ENCODE data around the gene C13orf46. TPM values are rescaled to one million over a fixed set of nuclear protein-coding genes. Genes with fewer than 3 reads are reported as not detected.

Gene C13orf46
- total and polyA plus RNA-seq, 8 donors: 2.9 to 23.1 (median 10.6) TPM

DNA sequence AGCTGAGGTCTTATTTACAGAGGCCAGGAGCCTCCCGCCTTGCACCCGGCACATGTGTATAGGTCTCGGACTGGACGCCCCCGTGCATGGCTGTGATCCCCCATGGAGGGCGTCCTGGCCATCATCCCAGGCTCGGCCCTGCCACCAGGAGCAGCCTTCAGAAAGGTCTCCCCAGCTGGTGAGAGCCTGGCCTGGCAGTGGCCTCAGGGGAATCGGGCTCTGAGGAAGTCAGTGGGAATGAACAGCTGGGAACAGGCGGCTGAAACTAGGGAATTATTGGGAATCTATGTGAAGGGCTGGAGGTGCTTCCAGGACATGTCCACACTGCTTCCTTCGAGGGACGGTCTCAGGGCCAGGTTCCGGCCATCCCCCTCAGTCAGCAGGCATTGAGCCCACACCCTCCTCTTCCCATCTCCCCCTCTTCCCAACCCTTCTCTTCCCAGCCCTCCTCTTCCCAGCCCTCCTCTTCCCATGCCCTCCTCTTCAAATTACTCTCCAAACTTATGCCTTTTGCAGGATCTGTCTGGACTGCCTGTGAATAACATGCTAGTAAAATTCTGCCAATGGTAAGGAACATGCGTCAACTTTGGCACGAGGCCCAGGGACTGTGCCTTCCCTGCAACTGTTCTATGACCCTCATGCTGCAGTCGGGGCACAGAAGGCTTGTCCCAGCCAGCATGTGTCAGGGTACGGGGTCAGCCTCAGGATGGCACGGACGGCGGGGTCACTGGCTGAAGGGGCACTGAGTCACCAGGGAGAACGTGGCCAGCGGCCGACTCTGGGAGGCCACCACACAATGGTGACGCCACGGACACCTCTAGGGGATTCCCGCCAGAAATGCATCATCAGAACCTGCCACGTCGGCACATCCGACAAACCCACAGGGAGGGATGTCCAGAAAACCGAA, 24.2 kb upstream of the C13orf46 start:
- no peaks in the 10 kb centered on the region for H3K27me3 ChIP-seq
- no peaks in the 10 kb centered on the region for H3K9me3 ChIP-seq
- no peak overlapping the region for H3K4me3 ChIP-seq
- no peaks in the 10 kb centered on the region for H3K36me3 ChIP-seq
- WGBS, 2 donors: 80 to 82% methylated on average over 26 to 29 of the region's 29 CpGs
- H3K4me1 ChIP-seq: no peaks in the 10 kb centered on the region
- TF ChIP-seq, protein P1, sequence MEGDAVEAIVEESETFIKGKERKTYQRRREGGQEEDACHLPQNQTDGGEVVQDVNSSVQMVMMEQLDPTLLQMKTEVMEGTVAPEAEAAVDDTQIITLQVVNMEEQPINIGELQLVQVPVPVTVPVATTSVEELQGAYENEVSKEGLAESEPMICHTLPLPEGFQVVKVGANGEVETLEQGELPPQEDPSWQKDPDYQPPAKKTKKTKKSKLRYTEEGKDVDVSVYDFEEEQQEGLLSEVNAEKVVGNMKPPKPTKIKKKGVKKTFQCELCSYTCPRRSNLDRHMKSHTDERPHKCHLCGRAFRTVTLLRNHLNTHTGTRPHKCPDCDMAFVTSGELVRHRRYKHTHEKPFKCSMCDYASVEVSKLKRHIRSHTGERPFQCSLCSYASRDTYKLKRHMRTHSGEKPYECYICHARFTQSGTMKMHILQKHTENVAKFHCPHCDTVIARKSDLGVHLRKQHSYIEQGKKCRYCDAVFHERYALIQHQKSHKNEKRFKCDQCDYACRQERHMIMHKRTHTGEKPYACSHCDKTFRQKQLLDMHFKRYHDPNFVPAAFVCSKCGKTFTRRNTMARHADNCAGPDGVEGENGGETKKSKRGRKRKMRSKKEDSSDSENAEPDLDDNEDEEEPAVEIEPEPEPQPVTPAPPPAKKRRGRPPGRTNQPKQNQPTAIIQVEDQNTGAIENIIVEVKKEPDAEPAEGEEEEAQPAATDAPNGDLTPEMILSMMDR (IDR thresholded peaks at IDR 0.05): no peak
- peak; percentile 21 to 32 (median 27) for ATAC-seq
- no peak for FAIRE-seq
- peak in 2 of 6 donors; percentile 54 to 60 for DNase-seq
- intact Hi-C loops (cut with DNase I): no loop called here
- no peak overlapping the region for H3K27ac ChIP-seq

DNA sequence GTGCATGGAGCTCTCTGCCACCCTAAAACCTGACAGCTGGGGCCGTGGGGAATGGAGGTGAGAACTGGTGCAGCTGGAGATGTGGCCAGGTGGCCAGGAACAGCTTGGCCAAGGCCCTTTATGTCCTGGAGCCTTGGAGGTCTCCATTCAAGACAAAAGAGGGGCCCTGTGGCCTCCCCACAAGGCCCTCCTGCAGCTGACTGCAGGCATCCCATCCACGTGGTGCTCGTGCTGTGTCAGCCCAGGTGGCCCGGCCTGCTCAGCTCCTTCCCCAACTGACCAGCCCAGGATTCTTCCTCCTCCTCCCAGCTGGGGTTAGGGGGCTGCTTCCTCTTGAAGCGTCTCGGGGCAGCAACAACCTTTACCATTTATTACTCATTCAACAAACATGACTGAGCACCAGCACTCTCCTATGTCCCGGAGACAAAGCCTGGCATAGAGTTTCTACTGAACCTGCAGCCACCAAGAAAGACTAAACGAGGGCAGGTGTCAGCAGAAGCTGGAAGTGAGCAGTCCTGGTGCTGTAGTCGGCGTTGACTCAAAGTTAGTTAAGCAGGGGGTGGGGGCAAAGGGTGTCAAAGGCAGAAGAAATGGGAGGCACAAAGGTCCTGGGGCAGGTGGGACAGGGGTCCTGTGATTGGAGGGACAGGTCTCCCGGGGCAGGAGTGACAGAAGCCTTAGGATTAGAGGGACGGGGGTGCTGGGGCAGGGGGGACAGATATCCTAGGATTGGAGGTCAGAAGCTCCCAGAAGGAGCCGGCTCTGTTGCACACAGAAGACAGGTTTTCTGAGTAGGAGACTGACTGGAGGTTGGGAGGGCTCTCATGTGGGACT, 23.3 kb upstream of the C13orf46 start:
- Histone ChIP-seq H3K9me3 (no peaks in the 10 kb centered on the region), H3K36me3 (no peaks in the 10 kb centered on the region), H3K27ac (no peak overlapping the region), H3K4me3 (no peak overlapping the region), H3K4me1 (no peaks in the 10 kb centered on the region), H3K27me3 (no peaks in the 10 kb centered on the region)
- DNase-seq: peak in 2 of 6 donors; percentile 8 to 50
- ATAC-seq: no peak
- TF ChIP-seq, protein P1 (IDR thresholded peaks at IDR 0.05): no peak
- 83 to 87% methylated on average over 13 of the region's 13 CpGs for WGBS, 2 donors
- intact Hi-C loops (cut with DNase I): no loop called here
- no peak for FAIRE-seq

DNA sequence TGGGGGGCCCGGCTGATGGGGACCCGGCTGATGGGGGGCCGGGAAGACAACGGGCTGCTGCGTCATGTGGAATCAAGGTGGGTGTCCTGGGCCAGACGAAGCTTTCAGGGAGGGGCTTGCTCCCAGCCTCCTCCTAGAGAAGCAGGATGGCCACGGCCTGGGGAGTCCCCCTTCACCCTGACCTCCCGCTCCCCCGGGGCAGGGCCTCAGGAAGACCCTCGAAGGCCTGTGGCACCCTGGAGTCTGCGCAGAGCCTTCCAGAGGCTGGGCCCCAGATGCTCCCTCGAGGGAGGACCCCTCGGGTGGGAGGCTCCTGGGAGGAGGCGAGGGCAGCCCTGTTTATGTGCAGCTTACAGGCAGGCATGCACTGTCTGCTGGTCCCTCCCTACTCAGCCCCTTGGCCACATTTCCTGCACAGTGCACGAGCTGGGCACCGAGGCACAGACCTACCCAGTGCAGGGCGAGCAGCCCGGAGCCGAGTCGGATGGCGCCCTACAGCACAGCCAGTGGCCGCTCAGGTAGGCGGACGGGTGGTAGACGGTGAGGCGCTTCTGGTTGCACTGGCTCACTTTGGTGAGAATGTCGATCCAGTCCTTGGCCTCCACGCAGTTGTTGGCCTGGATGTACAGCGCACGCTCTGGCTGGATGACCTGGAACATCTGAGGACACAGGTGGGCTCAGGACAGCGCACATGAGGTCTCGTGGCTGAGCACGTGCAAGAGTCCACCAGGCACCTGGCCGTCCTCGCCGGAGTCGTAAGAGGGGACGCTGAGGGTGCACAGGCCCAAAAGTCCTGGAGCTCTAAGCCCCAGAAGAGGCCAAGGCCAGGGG, 22.4 kb upstream of the C13orf46 start:
- TF ChIP-seq, protein P1 (IDR thresholded peaks at IDR 0.05): no peak
- DNase-seq (peak in 2 of 6 donors; percentile 23 to 61), FAIRE-seq (no peak), ATAC-seq (no peak)
- Histone ChIP-seq H3K36me3 (no peaks in the 10 kb centered on the region), H3K4me1 (no peaks in the 10 kb centered on the region), H3K4me3 (no peak overlapping the region), H3K27ac (no peak overlapping the region), H3K27me3 (no peaks in the 10 kb centered on the region), H3K9me3 (no peaks in the 10 kb centered on the region)
- 93 to 95% methylated on average over 38 of the region's 38 CpGs for WGBS, 2 donors
- intact Hi-C loops (cut with DNase I): no loop called here

DNA sequence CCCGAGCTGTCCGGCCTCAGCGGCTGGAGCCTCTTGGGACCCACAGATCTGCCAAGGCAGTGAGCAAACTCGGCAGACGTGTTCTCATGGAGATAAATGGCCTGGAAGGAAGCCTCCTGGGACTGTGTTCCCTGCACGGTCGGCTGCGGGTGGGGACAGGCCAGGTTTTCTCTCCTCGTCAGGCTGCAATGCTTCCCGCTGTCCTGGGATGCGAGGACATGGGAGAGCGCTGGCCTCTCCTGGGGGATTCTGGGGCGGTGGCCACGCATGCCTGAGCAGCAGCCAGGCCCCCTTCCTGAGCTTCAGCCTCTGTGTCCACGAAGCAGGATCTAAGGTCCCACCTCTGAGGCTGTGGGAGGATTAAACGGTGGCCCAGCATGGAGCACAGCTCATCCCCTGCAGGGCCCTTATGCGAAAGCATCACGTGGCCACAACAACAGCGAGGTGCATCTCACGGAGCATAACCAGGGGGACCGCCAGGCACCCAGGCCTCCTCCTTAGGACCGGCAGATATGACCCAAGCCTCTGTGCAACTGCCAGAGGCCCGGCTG, 21.2 kb upstream of the C13orf46 start:
- FAIRE-seq: no peak
- no peak overlapping the region for H3K27ac ChIP-seq
- peak in 2 of 6 donors; percentile 15 to 55 for DNase-seq
- no peaks in the 10 kb centered on the region for H3K9me3 ChIP-seq
- H3K4me3 ChIP-seq: no peak overlapping the region
- H3K27me3 ChIP-seq: no peaks in the 10 kb centered on the region
- intact Hi-C loops (cut with DNase I): no loop called here
- WGBS, 2 donors: 88 to 91% methylated on average over 22 to 23 of the region's 23 CpGs
- TF ChIP-seq, protein P1 (IDR thresholded peaks at IDR 0.05): no peak
- no peaks in the 10 kb centered on the region for H3K4me1 ChIP-seq
- H3K36me3 ChIP-seq: no peaks in the 10 kb centered on the region
- no peak for ATAC-seq
